Mesothelial cell of epicardium (in vitro differentiated cells): Measurements from ENCODE around the gene NAT8L. TPM values are rescaled to one million over a fixed set of nuclear protein-coding genes. Genes with fewer than 3 reads are reported as not detected.

Experiments
- DNase-seq, 2 experiments: peaks; one replicate each; pipeline ENCODE4 v3.0.0; 2021; ENCODE audit warnings: low spot score in 2 of 2; ENCODE audit not compliant: unreplicated experiment in 2 of 2
- H3K27ac Mint-ChIP-seq: 2 replicates; pipeline ENCODE4 v1.8.0; 2021; ENCODE audit warnings: mixed read lengths
- H3K27me3 Mint-ChIP-seq: 2 replicates; pipeline ENCODE4 v1.8.0; 2021; ENCODE audit warnings: low read depth, mixed read lengths
- H3K36me3 Mint-ChIP-seq: 2 replicates; pipeline ENCODE4 v1.8.0; 2021; ENCODE audit warnings: mixed read lengths
- H3K4me1 Mint-ChIP-seq: 2 replicates; pipeline ENCODE4 v1.8.0; 2021; ENCODE audit warnings: mixed read lengths
- H3K4me3 Mint-ChIP-seq: 2 replicates; pipeline ENCODE4 v1.8.0; 2021; ENCODE audit warnings: mild to moderate bottlenecking, moderate library complexity, mixed read lengths
- H3K9me3 Mint-ChIP-seq: 2 replicates; pipeline ENCODE4 v1.8.0; 2021; ENCODE audit warnings: mixed read lengths
- CTCF ChIP-seq: fragments of 200-600 bp; sonication (generic); IDR thresholded peaks from one replicate; pipeline ENCODE4 v1.5.0; 2021; ENCODE audit warnings: antibody characterized with exemption; ENCODE audit not compliant: unreplicated experiment
- total RNA-seq: library from RNA; stranded (reverse); gene quantifications from 3 replicates; pipeline ENCODE4 v1.2.1, GENCODE V29; 2021

Gene NAT8L
- total RNA-seq, 1 donor from 2014 or later, result 25.2 TPM

GRCh38 chr4:2101346-2102044 lies 42.4 kb downstream of the NAT8L start:
- TF ChIP-seq CTCF, result no peak
- DNase-seq, result no peak
- Mint-ChIP-seq H3K27ac (no peak overlapping the region), H3K36me3 (peaks cover 13% of the 10 kb centered on the region), H3K4me3 (no peak overlapping the region), H3K9me3 (peaks cover 25% of the 10 kb centered on the region), H3K27me3 (peaks cover 13% of the 10 kb centered on the region), H3K4me1 (no peaks in the 10 kb centered on the region)

- Mint-ChIP-seq H3K4me3 (no peak overlapping the region), H3K27me3 (peaks cover 13% of the 10 kb centered on the region), H3K9me3 (peaks cover 20% of the 10 kb centered on the region), H3K4me1 (no peaks in the 10 kb centered on the region), H3K36me3 (peaks cover 9% of the 10 kb centered on the region), H3K27ac (no peak overlapping the region)
- no peak for TF ChIP-seq CTCF
- no peak for DNase-seq
Observed at GRCh38 chr4:2102045-2102883, 43.1 kb downstream of the NAT8L start.

GRCh38 chr4:2103127-2103842 lies 44.2 kb downstream of the NAT8L start:
- Mint-ChIP-seq H3K36me3 (peaks cover 9% of the 10 kb centered on the region), H3K27ac (no peak overlapping the region), H3K9me3 (peaks cover 20% of the 10 kb centered on the region), H3K4me3 (no peak overlapping the region), H3K4me1 (no peaks in the 10 kb centered on the region), H3K27me3 (peaks cover 18% of the 10 kb centered on the region)
- no peak for DNase-seq
- no peak for TF ChIP-seq CTCF

GRCh38 chr4:2103843-2104547 lies 44.9 kb downstream of the NAT8L start:
- Mint-ChIP-seq H3K36me3 (peaks cover 9% of the 10 kb centered on the region), H3K9me3 (peaks cover 20% of the 10 kb centered on the region), H3K4me3 (no peak overlapping the region), H3K4me1 (no peaks in the 10 kb centered on the region), H3K27me3 (peaks cover 25% of the 10 kb centered on the region), H3K27ac (no peak overlapping the region)
- TF ChIP-seq CTCF, result no peak
- no peak for DNase-seq
